Activated T-cell treated with anti-CD3 and anti-CD28 coated beads for 48 hours (primary cell): Measurements from ENCODE around the gene NPPC.
"Not testable (repeated sequence)": the region's sequence is repeated elsewhere in the genome, so short reads cannot be mapped to it uniquely, and the experiment has no call there.

ENCODE experiments used
- DNase-seq: peaks from one replicate; pipeline ENCODE4 v3.0.0-alpha.2; 2020; ENCODE audit warnings: low read depth

The NPPC gene

GRCh38 chr2:231920366-231920765 is 5.8 kb downstream of the NPPC start:
- no peak for DNase-seq

- no peak for DNase-seq
Observed at GRCh38 chr2:231919341-231920035, 6.7 kb downstream of the NPPC start.

- no peak for DNase-seq
Observed at GRCh38 chr2:231918501-231919330, 7.5 kb downstream of the NPPC start.

- DNase-seq = no peak
Observed at GRCh38 chr2:231917280-231918066, 8.7 kb downstream of the NPPC start.

- no peak for DNase-seq
Observed at GRCh38 chr2:231914077-231914690, 12.0 kb downstream of the NPPC start.

- DNase-seq = no peak
Observed at GRCh38 chr2:231911381-231911780, 14.8 kb downstream of the NPPC start.

- no peak for DNase-seq
Observed at GRCh38 chr2:231910771-231911170, 15.4 kb downstream of the NPPC start.

- DNase-seq = not testable (repeated sequence)
Observed at GRCh38 chr2:231910161-231910560, 16.0 kb downstream of the NPPC start.

- DNase-seq = no peak
Observed at GRCh38 chr2:231909631-231910030, 16.6 kb downstream of the NPPC start.

GRCh38 chr2:231908584-231908983 is 17.6 kb downstream of the NPPC start:
- no peak for DNase-seq

- DNase-seq = no peak
Observed at GRCh38 chr2:231907765-231908164, 18.4 kb downstream of the NPPC start.

- DNase-seq = no peak
Observed at GRCh38 chr2:231905026-231905425, 21.2 kb downstream of the NPPC start.

- DNase-seq = no peak
Observed at GRCh38 chr2:231904161-231904611, 22.0 kb downstream of the NPPC start.

GRCh38 chr2:231902598-231902997 is 23.6 kb downstream of the NPPC start:
- DNase-seq = no peak

- no peak for DNase-seq
Observed at GRCh38 chr2:231900972-231901371, 25.2 kb downstream of the NPPC start.

GRCh38 chr2:231900486-231900942 is 25.7 kb downstream of the NPPC start:
- peak; percentile 56 for DNase-seq

GRCh38 chr2:231894566-231895380 is 31.4 kb downstream of the NPPC start:
- no peak for DNase-seq

- no peak for DNase-seq
Observed at GRCh38 chr2:231891514-231891905, 34.7 kb downstream of the NPPC start.

GRCh38 chr2:231890896-231891513 is 35.2 kb downstream of the NPPC start:
- DNase-seq = no peak

- DNase-seq = no peak
Observed at GRCh38 chr2:231887756-231888155, 38.4 kb downstream of the NPPC start.
